ENCODE results near the gene PPIL4.

The PPIL4 gene

GRCh38 chr6:149483849-149484655, 61.8 kb downstream of the PPIL4 start:
- Mint-ChIP-seq H3K4me1 (ENCODE audit: low read depth) (peaks cover 58% of the 10 kb centered on the region), H3K9me3 (no peaks in the 10 kb centered on the region), H3K4me3 (peak overlapping the region; percentile 90), H3K27ac (peak overlapping the region; percentile 93), H3K36me3 (ENCODE audit: low read depth) (peaks cover 14% of the 10 kb centered on the region), H3K27me3 (ENCODE audit: low read depth) (no peaks in the 10 kb centered on the region)
- DNase-seq (ENCODE audit: low spot score), result no peak

DNA sequence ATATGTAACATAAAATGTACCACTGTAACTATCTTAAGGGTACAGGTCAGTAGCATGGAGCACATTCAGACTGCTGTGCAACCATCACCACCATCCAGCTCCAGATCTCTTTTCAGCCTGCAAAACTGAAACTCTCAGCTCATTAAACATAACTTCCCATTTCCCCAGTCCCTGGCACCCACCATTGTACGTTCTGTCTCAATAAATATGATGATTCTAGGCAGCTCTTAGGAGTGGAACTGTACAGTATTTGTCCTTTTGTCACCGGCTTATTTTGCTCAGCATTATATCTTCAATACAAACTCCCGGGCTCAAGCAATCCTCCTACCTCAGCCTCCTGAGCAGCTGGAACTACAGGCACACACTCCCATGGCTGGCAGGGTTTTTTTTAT, 62.5 kb downstream of the PPIL4 start:
- H3K9me3 Mint-ChIP-seq, result no peaks in the 10 kb centered on the region
- H3K27me3 Mint-ChIP-seq (ENCODE audit: low read depth), result no peaks in the 10 kb centered on the region
- peak overlapping the region; percentile 93 for H3K27ac Mint-ChIP-seq
- peak overlapping the region; percentile 90 for H3K4me3 Mint-ChIP-seq
- peaks cover 14% of the 10 kb centered on the region for H3K36me3 Mint-ChIP-seq (ENCODE audit: low read depth)
- no peak for DNase-seq (ENCODE audit: low spot score)
- H3K4me1 Mint-ChIP-seq (ENCODE audit: low read depth), result peaks cover 56% of the 10 kb centered on the region

DNA sequence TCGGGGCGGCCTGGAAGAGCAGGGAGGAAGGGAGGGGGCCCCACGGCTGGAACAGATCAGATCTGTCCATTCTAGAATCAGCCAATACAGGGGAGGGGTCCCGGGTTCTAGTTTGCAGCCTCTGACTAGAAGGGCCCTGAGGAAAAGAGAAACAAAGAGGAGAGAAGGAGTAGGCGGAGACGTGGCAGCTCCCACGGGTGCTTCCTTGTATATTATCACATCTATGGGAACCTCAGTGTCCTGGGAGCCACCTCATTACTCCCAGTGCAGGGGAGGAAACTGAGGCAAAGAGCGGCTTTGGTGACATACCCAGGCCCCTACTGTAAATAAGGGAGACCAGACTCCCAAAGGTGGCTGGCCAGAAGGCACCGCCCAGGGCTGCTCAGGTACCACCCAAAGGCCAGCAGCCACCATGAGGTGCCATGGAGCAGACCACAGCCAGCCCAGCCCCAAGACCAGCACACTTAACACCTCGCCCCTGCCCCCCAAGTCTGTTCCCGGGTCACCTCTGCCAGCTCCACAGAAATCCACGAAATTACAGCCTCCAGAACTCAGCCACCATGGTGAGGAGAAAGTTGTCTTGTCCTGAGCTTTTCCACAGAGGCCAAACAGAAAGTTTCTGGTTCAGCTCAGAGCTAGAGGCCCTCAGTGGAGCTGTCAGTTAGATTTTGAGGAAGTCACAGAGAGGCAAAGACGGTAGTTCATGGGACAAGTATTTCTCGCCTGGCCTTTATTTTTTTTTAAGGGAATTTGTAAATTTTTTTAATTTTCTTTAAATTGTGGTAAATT, 63.1 kb downstream of the PPIL4 start:
- Mint-ChIP-seq H3K4me3 (peak overlapping the region; percentile 90), H3K27me3 (ENCODE audit: low read depth) (no peaks in the 10 kb centered on the region), H3K27ac (peak overlapping the region; percentile 93), H3K4me1 (ENCODE audit: low read depth) (peaks cover 56% of the 10 kb centered on the region), H3K36me3 (ENCODE audit: low read depth) (peaks cover 14% of the 10 kb centered on the region), H3K9me3 (no peaks in the 10 kb centered on the region)
- no peak for DNase-seq (ENCODE audit: low spot score)

DNA sequence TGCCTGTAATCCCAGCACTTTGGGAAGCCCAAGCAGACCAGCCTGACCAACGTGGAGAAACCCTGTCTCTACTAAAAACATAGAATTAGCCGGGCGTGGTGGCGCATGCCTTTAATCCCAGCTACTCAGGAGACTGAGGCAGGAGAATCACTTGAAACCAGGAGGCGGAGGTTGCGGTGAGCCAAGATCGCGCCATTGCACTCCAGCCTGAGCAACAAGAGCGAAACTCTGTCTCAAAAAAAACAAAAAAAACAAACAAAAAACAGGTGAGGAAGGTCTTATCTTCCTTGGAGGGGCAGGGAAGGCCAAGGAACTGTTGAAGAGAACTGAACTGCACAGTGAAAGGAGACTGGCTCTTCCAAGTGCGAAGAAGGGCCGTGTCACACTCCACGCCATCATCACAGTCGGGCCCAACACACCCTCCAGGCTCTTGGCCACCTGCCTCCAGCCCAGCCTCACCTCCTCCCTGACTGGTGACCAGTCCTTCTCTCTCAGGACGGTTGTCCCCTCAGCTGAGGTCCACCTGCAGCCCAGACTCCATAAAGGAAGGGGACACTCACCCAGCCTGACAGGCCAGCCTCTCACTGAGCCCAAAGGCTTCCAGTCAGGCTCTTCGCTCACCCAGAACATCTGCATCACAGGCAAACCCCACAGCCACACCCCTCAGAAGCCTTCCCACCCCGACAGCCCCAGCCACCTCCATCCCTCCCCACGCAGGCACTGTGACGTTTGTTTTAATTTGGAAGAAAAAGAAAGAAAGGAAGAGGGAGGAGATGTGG, 65.2 kb downstream of the PPIL4 start:
- H3K27me3 Mint-ChIP-seq (ENCODE audit: low read depth), result no peaks in the 10 kb centered on the region
- DNase-seq (ENCODE audit: low spot score), result no peak
- H3K36me3 Mint-ChIP-seq (ENCODE audit: low read depth), result peaks cover 14% of the 10 kb centered on the region
- H3K9me3 Mint-ChIP-seq, result no peaks in the 10 kb centered on the region
- H3K27ac Mint-ChIP-seq, result peak overlapping the region; percentile 93
- peaks cover 56% of the 10 kb centered on the region for H3K4me1 Mint-ChIP-seq (ENCODE audit: low read depth)
- H3K4me3 Mint-ChIP-seq, result peak overlapping the region; percentile 90

GRCh38 chr6:149478631-149479314, 67.1 kb downstream of the PPIL4 start:
- Mint-ChIP-seq H3K27ac (no peak overlapping the region), H3K27me3 (ENCODE audit: low read depth) (no peaks in the 10 kb centered on the region), H3K9me3 (no peaks in the 10 kb centered on the region), H3K4me3 (no peak overlapping the region), H3K36me3 (ENCODE audit: low read depth) (peaks cover 14% of the 10 kb centered on the region), H3K4me1 (ENCODE audit: low read depth) (peaks cover 38% of the 10 kb centered on the region)
- no peak for DNase-seq (ENCODE audit: low spot score)

DNA sequence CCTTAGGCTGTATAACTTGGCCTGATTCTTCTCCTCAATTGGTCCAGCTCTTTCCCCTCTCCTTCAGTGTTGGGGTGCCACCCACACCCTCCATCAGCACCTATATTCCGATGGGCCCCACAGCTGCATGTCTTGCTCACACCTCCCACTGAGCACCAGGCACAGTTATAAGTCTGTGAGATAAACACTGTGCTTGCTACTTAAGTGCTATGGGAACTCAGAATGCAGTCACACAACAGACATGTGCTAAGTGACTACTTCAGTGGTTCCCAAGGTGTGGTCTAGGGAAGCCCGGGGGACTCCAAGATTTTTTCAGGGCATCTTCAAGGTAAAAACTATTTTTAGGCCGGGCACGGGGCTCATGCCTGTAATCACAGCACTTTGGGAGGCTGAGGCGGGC, 68.3 kb downstream of the PPIL4 start:
- Mint-ChIP-seq H3K27ac (peak overlapping the region; percentile 0), H3K27me3 (ENCODE audit: low read depth) (no peaks in the 10 kb centered on the region), H3K4me1 (ENCODE audit: low read depth) (peaks cover 33% of the 10 kb centered on the region), H3K4me3 (no peak overlapping the region), H3K9me3 (no peaks in the 10 kb centered on the region), H3K36me3 (ENCODE audit: low read depth) (peaks cover 15% of the 10 kb centered on the region)
- no peak for DNase-seq (ENCODE audit: low spot score)

DNA sequence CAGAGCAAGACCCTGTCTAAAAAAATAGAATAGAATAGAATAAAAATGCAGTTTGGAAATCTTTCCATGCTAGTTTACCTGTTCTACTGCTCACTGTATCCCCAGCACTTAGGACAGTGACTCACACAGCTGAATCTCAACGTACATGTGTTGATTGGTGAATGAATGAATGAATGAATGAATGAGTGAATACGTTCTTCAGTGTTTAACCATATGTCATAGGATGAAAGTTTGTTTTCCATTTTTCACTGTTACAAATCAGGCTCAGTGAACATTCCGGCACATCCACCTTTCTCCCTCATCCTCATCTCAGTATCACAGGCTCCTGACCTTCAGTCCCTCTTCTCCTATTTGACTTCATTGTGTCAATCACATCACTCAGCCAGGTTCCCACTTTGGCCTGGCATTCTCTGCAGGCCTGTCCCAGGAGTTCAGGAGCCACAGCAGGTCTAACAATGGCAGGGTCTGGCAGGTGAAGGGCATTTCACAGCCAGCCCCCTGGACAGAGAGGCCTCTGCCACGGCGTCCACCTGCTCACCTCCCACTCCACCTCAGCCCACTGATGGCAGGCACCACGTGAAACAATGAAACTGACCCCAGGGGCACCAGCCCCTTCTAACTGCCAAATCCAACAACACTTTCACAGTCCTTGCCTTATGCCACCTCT, 68.9 kb downstream of the PPIL4 start:
- no peak for DNase-seq (ENCODE audit: low spot score)
- no peaks in the 10 kb centered on the region for H3K9me3 Mint-ChIP-seq
- peaks cover 33% of the 10 kb centered on the region for H3K4me1 Mint-ChIP-seq (ENCODE audit: low read depth)
- no peaks in the 10 kb centered on the region for H3K27me3 Mint-ChIP-seq (ENCODE audit: low read depth)
- H3K36me3 Mint-ChIP-seq (ENCODE audit: low read depth), result peaks cover 15% of the 10 kb centered on the region
- no peak overlapping the region for H3K4me3 Mint-ChIP-seq
- H3K27ac Mint-ChIP-seq, result peak overlapping the region; percentile 0

GRCh38 chr6:149474108-149474935, 71.5 kb downstream of the PPIL4 start:
- no peak overlapping the region for H3K4me3 Mint-ChIP-seq
- peaks cover 5% of the 10 kb centered on the region for H3K36me3 Mint-ChIP-seq (ENCODE audit: low read depth)

GRCh38 chr6:149473080-149474052, 72.5 kb downstream of the PPIL4 start:
- no peak for DNase-seq (ENCODE audit: low spot score)
- no peaks in the 10 kb centered on the region for H3K27me3 Mint-ChIP-seq (ENCODE audit: low read depth)
- H3K36me3 Mint-ChIP-seq (ENCODE audit: low read depth), result peaks cover 4% of the 10 kb centered on the region
- H3K4me3 Mint-ChIP-seq, result no peak overlapping the region
- H3K9me3 Mint-ChIP-seq, result no peaks in the 10 kb centered on the region
- H3K4me1 Mint-ChIP-seq (ENCODE audit: low read depth), result peaks cover 17% of the 10 kb centered on the region
- no peak overlapping the region for H3K27ac Mint-ChIP-seq

More at GRCh38 chr6:149474108-149474935, 71.5 kb downstream of the PPIL4 start:
- H3K9me3 Mint-ChIP-seq, result no peaks in the 10 kb centered on the region
- H3K4me1 Mint-ChIP-seq (ENCODE audit: low read depth), result peaks cover 21% of the 10 kb centered on the region
- DNase-seq (ENCODE audit: low spot score), result no peak
- H3K27me3 Mint-ChIP-seq (ENCODE audit: low read depth), result no peaks in the 10 kb centered on the region
- no peak overlapping the region for H3K27ac Mint-ChIP-seq

DNA sequence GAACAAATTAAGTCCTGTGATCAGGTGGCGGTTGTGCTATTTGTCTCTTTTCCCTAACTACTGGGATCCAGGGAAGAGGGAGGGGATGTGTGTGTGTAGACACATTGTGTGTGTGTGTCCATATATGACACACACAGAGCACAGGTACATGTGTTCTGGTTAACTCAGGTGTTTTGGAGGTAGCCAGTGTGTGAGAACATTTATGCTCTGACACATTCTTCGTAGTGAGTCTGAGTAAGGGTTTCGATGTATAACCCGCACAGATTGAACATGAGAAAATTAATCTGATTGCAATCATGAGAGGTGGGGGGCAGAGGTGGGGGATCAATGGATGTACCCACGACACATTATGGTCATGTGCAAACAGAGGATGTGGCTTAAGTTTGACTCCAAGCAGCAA, 73.6 kb downstream of the PPIL4 start:
- H3K4me1 Mint-ChIP-seq (ENCODE audit: low read depth), result peaks cover 20% of the 10 kb centered on the region
- no peak for DNase-seq (ENCODE audit: low spot score)
- H3K36me3 Mint-ChIP-seq (ENCODE audit: low read depth), result peaks cover 6% of the 10 kb centered on the region
- H3K9me3 Mint-ChIP-seq, result no peaks in the 10 kb centered on the region
- no peak overlapping the region for H3K27ac Mint-ChIP-seq
- H3K4me3 Mint-ChIP-seq, result no peak overlapping the region
- H3K27me3 Mint-ChIP-seq (ENCODE audit: low read depth), result no peaks in the 10 kb centered on the region

GRCh38 chr6:149471801-149472200, 74.0 kb downstream of the PPIL4 start:
- no peak overlapping the region for H3K4me3 Mint-ChIP-seq
- H3K27ac Mint-ChIP-seq, result no peak overlapping the region
- DNase-seq (ENCODE audit: low spot score), result no peak
- peaks cover 6% of the 10 kb centered on the region for H3K36me3 Mint-ChIP-seq (ENCODE audit: low read depth)
- no peaks in the 10 kb centered on the region for H3K27me3 Mint-ChIP-seq (ENCODE audit: low read depth)
- peaks cover 20% of the 10 kb centered on the region for H3K4me1 Mint-ChIP-seq (ENCODE audit: low read depth)
- H3K9me3 Mint-ChIP-seq, result no peaks in the 10 kb centered on the region

All from T-helper 2 cell treated with Interferon-gamma antibody and Interleukin-4, amounts not matched to agents 5 μg/mL and 100 μg/mL, for 36 hours (primary cell).